Measurements from ENCODE around the gene AADACL2. TPM values are rescaled to one million over a fixed set of nuclear protein-coding genes. Genes with fewer than 3 reads are reported as not detected.
A peak's percentile ranks its signal among the peaks of the same experiment; 100 is the strongest.

The AADACL2 gene
- total RNA-seq, 1 experiment from 2014 or later = not detected

GRCh38 chr3:151721294-151721693 is 12.4 kb upstream of the AADACL2 start:
- Histone ChIP-seq H2AK5ac (ENCODE audit: insufficient read length, low read length) (no peak overlapping the region), H3K4me2 (ENCODE audit: insufficient read depth, insufficient read length, low read length) (no peak overlapping the region), H4K20me1 (ENCODE audit: control insufficient read depth, insufficient read depth, insufficient read length) (no peaks in the 10 kb centered on the region), H3K23me2 (ENCODE audit: insufficient read length, low read depth, low read length, poor library complexity, severe bottlenecking) (no peaks in the 10 kb centered on the region), H3K79me1 (ENCODE audit: insufficient read depth, low read depth, low read length, poor library complexity, severe bottlenecking) (no peaks in the 10 kb centered on the region), H4K5ac (ENCODE audit: insufficient read length, low read depth, low read length) (no peak overlapping the region), H4K8ac (replicated peaks; ENCODE audit: insufficient read length, low read depth, low read length) (no peak overlapping the region), H2BK120ac (ENCODE audit: low read depth, low read length, poor library complexity, severe bottlenecking) (no peak overlapping the region), H3K23ac (ENCODE audit: insufficient read length, low read depth, low read length) (no peak overlapping the region), H3K27ac (ENCODE audit: insufficient read length, low read depth, low read length) (no peak overlapping the region), H2BK12ac (ENCODE audit: insufficient read length, low read depth, low read length) (no peak overlapping the region), H3K27me3 (ENCODE audit: insufficient read depth, low read length) (no peaks in the 10 kb centered on the region), H3K79me2 (ENCODE audit: insufficient read depth, low read length) (no peaks in the 10 kb centered on the region), H3T11ph (ENCODE audit: low read length) (no peak overlapping the region), H2AFZ (ENCODE audit: low read length) (no peak overlapping the region), H2BK5ac (ENCODE audit: insufficient read length, low read length) (no peak overlapping the region), H3K14ac (ENCODE audit: insufficient read depth, low read length) (no peak overlapping the region), H3K9me3 (ENCODE audit: control insufficient read depth, low read depth, low read length) (no peaks in the 10 kb centered on the region), H4K91ac (ENCODE audit: insufficient read length, low read depth, low read length) (no peak overlapping the region), H3K4ac (ENCODE audit: low read depth, low read length) (no peak overlapping the region), H2BK15ac (ENCODE audit: low read depth, low read length) (no peak overlapping the region), H3K9ac (ENCODE audit: extremely low read depth, insufficient read length, low read length) (no peak overlapping the region), H3K56ac (ENCODE audit: insufficient read length, low read depth, low read length) (no peak overlapping the region), H3K4me1 (ENCODE audit: insufficient read depth, low read length) (no peaks in the 10 kb centered on the region), H2BK20ac (ENCODE audit: low read depth, low read length, poor library complexity, severe bottlenecking) (no peak overlapping the region), H3K18ac (ENCODE audit: insufficient read length, low read depth, low read length) (no peak overlapping the region)
- peaks cover 5% of the 10 kb centered on the region in 2 experiments; a peak in 4 of 5 replicates for H3K9me3 Mint-ChIP-seq
- no peak for DNase-seq
- H3K27me3 Mint-ChIP-seq (ENCODE audit: low read depth) = no peaks in the 10 kb centered on the region
- no CpG with 5 or more reads among the region's 8 CpGs for WGBS (ENCODE audit: extremely low coverage, insufficient read length, low lambda C conversion rate)
- peak overlapping the region in 2 of 3 experiments; percentile 6 to 66; a peak in 2 of 7 replicates for H3K27ac Mint-ChIP-seq
- H3K36me3 Mint-ChIP-seq (ENCODE audit: insufficient read depth in 1 of 3, low read depth in 3 of 3) = peaks cover 0 to 8% (median 0%) of the 10 kb centered on the region in 3 experiments; a peak in 2 of 7 replicates
- H3K4me3 Mint-ChIP-seq = no peak overlapping the region
- no peaks in the 10 kb centered on the region for H3K4me1 Mint-ChIP-seq
- TF ChIP-seq CTCF (conservative IDR thresholded peaks at IDR 0.05) = no peak
